Endothelial cell of umbilical vein (primary cell): ENCODE data around the gene PHF2. TPM values are rescaled to one million over a fixed set of nuclear protein-coding genes. Genes with fewer than 3 reads are reported as not detected.

Source experiments
- BruUV-seq: library from RNA; stranded (reverse); fragments of 400-500 nt; replicated peaks from 2 replicates; lab custom pipeline; 2021; lab: Mats Ljungman, UMichigan
- CTCF ChIA-PET: fragments of 300-600, 350-600 bp; sonication (Branson Sonifier 250); formaldehyde crosslinking; loops from one replicate; lab custom pipeline; 2021; ENCODE audit warnings: antibody characterized with exemption, inconsistent platforms; lab: Charles Lee
- POLR2A ChIA-PET: fragments of 300-600, 350-600 bp; sonication (Branson Sonifier 250); formaldehyde crosslinking; loops from one replicate; lab custom pipeline; 2021; ENCODE audit warnings: antibody characterized with exemption, inconsistent platforms; lab: Charles Lee
- DNase-seq: peaks from one replicate; pipeline ENCODE4 v3.0.0-alpha.2; 2011; ENCODE audit warnings: low read depth, low spot score
- FAIRE-seq: peaks from 2 replicates; lab custom pipeline; 2011; peaks lifted over from hg19 to GRCh38; lab: Jason Lieb, UNC
- H2AFZ ChIP-seq: 2 replicates; pipeline ENCODE4 v1.6.0; 2012; ENCODE audit warnings: low read depth, low read length, control low read depth, inconsistent platforms
- H3K27ac ChIP-seq: 2 replicates; pipeline ENCODE4 v1.5.1; 2011; ENCODE audit warnings: low read depth, mild to moderate bottlenecking, control low read depth, low read length, moderate library complexity; ENCODE audit not compliant: insufficient read depth
- H3K27me3 ChIP-seq, 2 experiments: 2 replicates each; pipeline versions ENCODE4 v1.6.0 to v1.6.1; 2011; ENCODE audit warnings: low read length in 2 of 2, mixed read lengths in 1 of 2; ENCODE audit not compliant: control insufficient read depth in 2 of 2, insufficient read depth in 2 of 2
- H3K36me3 ChIP-seq, 2 experiments: 2 replicates in 1 of 2; 3 replicates in 1 of 2; pipeline ENCODE4 v1.5.1; 2011; ENCODE audit warnings: low read length in 2 of 2, mild to moderate bottlenecking in 1 of 2, moderate library complexity in 1 of 2; ENCODE audit not compliant: control insufficient read depth in 2 of 2, insufficient read depth in 2 of 2; ENCODE audit errors: extremely low read depth in 1 of 2
- H3K4me1 ChIP-seq: 3 replicates; pipeline ENCODE4 v1.5.1; 2011; ENCODE audit warnings: mild to moderate bottlenecking, low read length; ENCODE audit not compliant: control insufficient read depth, insufficient read depth; ENCODE audit errors: extremely low read depth
- H3K4me2 ChIP-seq: 2 replicates; pipeline ENCODE4 v1.6.1; 2011; ENCODE audit warnings: low read length, control low read depth, mixed read lengths; ENCODE audit not compliant: insufficient read depth
- H3K4me3 ChIP-seq, 3 experiments: fragments of 200-600 bp in 1 of 3; sonication (generic), shearing (Covaris generic) in 1 of 3; replicated peaks in 1 of 3; 2 replicates each; pipeline ENCODE4 v1.5.1; 2011 to 2016; ENCODE audit warnings: control low read depth in 3 of 3, low read length in 3 of 3, mild to moderate bottlenecking in 2 of 3, inconsistent platforms in 1 of 3, low read depth in 1 of 3, moderate library complexity in 1 of 3; ENCODE audit not compliant: insufficient read depth in 1 of 3
- H3K79me2 ChIP-seq: 2 replicates; pipeline ENCODE4 v1.6.0; 2012; ENCODE audit warnings: low read length, inconsistent platforms; ENCODE audit not compliant: control insufficient read depth, insufficient read depth
- H3K9ac ChIP-seq: replicated peaks from 2 replicates; pipeline ENCODE3; 2011; ENCODE audit warnings: low read length, control low read depth; ENCODE audit not compliant: insufficient read depth; ENCODE audit errors: extremely low read depth
- H3K9me1 ChIP-seq: replicated peaks from 3 replicates; pipeline ENCODE4 v1.6.0; 2011; ENCODE audit warnings: mild to moderate bottlenecking, low read length; ENCODE audit not compliant: control insufficient read depth, insufficient read depth; ENCODE audit errors: extremely low read depth
- H3K9me3 ChIP-seq: replicated peaks from 2 replicates; pipeline ENCODE4 v1.5.1; 2012; ENCODE audit warnings: low read length, inconsistent platforms; ENCODE audit not compliant: control insufficient read depth, insufficient read depth
- H4K20me1 ChIP-seq: replicated peaks from 2 replicates; pipeline ENCODE3; 2011; ENCODE audit warnings: mild to moderate bottlenecking, low read length; ENCODE audit not compliant: control insufficient read depth, insufficient read depth; ENCODE audit errors: extremely low read depth
- EZH2 ChIP-seq: IDR thresholded peaks from 2 replicates; pipeline ENCODE4 v1.6.1; 2012; ENCODE audit warnings: borderline replicate concordance, low read depth, mild to moderate bottlenecking, moderate library complexity, low read length, inconsistent platforms; ENCODE audit not compliant: severe bottlenecking
- FOS ChIP-seq: IDR thresholded peaks from 2 replicates; pipeline ENCODE4 v1.6.1; 2011; ENCODE audit warnings: mild to moderate bottlenecking, low read length, moderate library complexity, borderline replicate concordance; ENCODE audit not compliant: insufficient read depth
- GATA2 ChIP-seq: IDR thresholded peaks from 2 replicates; pipeline ENCODE4 v1.7.0; 2011; ENCODE audit warnings: low read depth, mild to moderate bottlenecking, moderate library complexity, mixed read lengths, low read length; ENCODE audit not compliant: insufficient read length, insufficient read depth
- JUN ChIP-seq: IDR thresholded peaks from 2 replicates; pipeline ENCODE4 v1.6.1; 2011; ENCODE audit warnings: borderline replicate concordance, low read depth; ENCODE audit not compliant: insufficient read length, insufficient read depth
- POLR2A ChIP-seq: IDR thresholded peaks from 2 replicates; pipeline ENCODE4 v1.6.1; 2012; ENCODE audit warnings: low read depth, mild to moderate bottlenecking, control low read depth, low read length
- dilution Hi-C: fragments of 300-500 bp; cut with MboI; formaldehyde crosslinking; loops from one replicate; pipeline ENCODE4 v1.15.0; 2019; ENCODE audit warnings: low sequenced_read_pairs; ENCODE audit not compliant: extremely low pct_ligation_motif_present
- intact Hi-C: fragments of 100-400 bp; cut with micrococcal nuclease; formaldehyde crosslinking; loops from one replicate; pipeline ENCODE4 v1.10.0; 2022
- polyA plus RNA-seq, 4 experiments: library from polyadenylated mRNA; depleted of rRNA in 3 of 4; stranded (reverse) in 3 of 4; unstranded in 1 of 4; fragments of >200 nt; gene quantifications; 2 replicates each; pipeline versions ENCODE4 v1.2.1 to v1.2.3, GENCODE V29; 2011 to 2012; ENCODE audit warnings: missing spikeins in 1 of 4
- total RNA-seq: library from RNA; stranded (reverse); gene quantifications from 2 replicates; pipeline ENCODE4 v1.2.3, GENCODE V29; 2021
- TF ChIP-seq, protein P1 (sequence below), 2 donors: IDR thresholded peaks; 1 replicate in 1 of 2; 2 replicates in 1 of 2; pipeline ENCODE4 v1.5.1; 2011; ENCODE audit warnings: low read length in 2 of 2, mild to moderate bottlenecking in 2 of 2, moderate library complexity in 2 of 2, control low read depth in 1 of 2, inconsistent platforms in 1 of 2, low read depth in 1 of 2; ENCODE audit not compliant: insufficient read depth in 1 of 2; ENCODE audit errors: extremely low read depth in 1 of 2
- TF ChIP-seq, protein P2 (sequence below): IDR thresholded peaks from 2 replicates; pipeline ENCODE4 v1.6.1; 2011; ENCODE audit not compliant: insufficient read depth, insufficient read length

PHF2 gene
- total and polyA plus RNA-seq, 2 donors (not counting 3 experiments of a cell fraction or from before 2014, with no cell fraction given): 9.8 to 22.5 TPM

DNA sequence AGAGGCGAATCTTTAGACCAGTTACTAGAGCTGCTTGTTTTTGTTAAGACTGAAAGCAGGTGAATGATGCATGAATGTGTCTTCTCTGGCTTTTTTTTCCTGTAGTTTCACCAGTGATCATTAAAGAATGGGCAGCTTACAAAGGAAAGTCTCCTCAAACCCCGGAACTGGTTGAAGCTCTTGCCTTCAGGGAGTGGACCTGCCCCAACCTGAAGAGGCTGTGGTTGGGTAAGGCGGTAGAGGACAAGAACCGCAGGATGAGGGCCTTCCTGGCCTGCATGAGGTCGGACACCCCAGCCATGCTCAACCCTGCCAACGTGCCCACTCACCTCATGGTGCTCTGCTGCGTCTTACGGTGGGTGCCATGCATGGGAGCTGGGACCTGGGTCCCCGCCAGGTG lies 33.3 kb upstream of the PHF2 start:
- Histone ChIP-seq H3K4me1 (no peaks in the 10 kb centered on the region), H3K27me3 (no peaks in the 10 kb centered on the region), H3K9me3 (no peaks in the 10 kb centered on the region), H3K36me3 (peaks cover 11 to 27% of the 10 kb centered on the region in 2 experiments), H3K9me1 (no peaks in the 10 kb centered on the region), H3K4me3 (no peak overlapping the region), H3K9ac (no peak overlapping the region), H2AFZ (no peak overlapping the region), H3K79me2 (peaks cover 18% of the 10 kb centered on the region), H4K20me1 (no peaks in the 10 kb centered on the region), H3K4me2 (no peak overlapping the region), H3K27ac (no peak overlapping the region)
- dilution Hi-C loops (no loop called here), intact Hi-C loops (no loop called here)
- DNase-seq (no peak), FAIRE-seq (no peak)
- BruUV-seq: no TSS peak
- POLR2A ChIA-PET: no interaction called here
- TF ChIP-seq JUN (no peak), FOS (no peak), GATA2 (no peak), EZH2 (no peak), POLR2A (no peak)
- TF ChIP-seq, protein P1, sequence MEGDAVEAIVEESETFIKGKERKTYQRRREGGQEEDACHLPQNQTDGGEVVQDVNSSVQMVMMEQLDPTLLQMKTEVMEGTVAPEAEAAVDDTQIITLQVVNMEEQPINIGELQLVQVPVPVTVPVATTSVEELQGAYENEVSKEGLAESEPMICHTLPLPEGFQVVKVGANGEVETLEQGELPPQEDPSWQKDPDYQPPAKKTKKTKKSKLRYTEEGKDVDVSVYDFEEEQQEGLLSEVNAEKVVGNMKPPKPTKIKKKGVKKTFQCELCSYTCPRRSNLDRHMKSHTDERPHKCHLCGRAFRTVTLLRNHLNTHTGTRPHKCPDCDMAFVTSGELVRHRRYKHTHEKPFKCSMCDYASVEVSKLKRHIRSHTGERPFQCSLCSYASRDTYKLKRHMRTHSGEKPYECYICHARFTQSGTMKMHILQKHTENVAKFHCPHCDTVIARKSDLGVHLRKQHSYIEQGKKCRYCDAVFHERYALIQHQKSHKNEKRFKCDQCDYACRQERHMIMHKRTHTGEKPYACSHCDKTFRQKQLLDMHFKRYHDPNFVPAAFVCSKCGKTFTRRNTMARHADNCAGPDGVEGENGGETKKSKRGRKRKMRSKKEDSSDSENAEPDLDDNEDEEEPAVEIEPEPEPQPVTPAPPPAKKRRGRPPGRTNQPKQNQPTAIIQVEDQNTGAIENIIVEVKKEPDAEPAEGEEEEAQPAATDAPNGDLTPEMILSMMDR (IDR thresholded peaks at IDR 0.05; ENCODE audit: extremely low read depth in 1 of 2, insufficient read depth in 1 of 2, low read depth in 1 of 2, low read length in 2 of 2): no peak
- TF ChIP-seq, protein P2, sequence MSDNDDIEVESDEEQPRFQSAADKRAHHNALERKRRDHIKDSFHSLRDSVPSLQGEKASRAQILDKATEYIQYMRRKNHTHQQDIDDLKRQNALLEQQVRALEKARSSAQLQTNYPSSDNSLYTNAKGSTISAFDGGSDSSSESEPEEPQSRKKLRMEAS: no peak
- CTCF ChIA-PET: no interaction called here
